Fibroblast of pulmonary artery (primary cell): ENCODE results near the gene CDH23.

ENCODE experiments used
- DNase-seq: peaks from one replicate; pipeline ENCODE4 v3.0.0-alpha.2; 2010; ENCODE audit warnings: low read depth
- H3K4me3 ChIP-seq: replicated peaks from 2 replicates; pipeline ENCODE4 v1.5.1; 2011; ENCODE audit warnings: low read depth, mild to moderate bottlenecking, control low read depth, low read length, moderate library complexity
- CTCF ChIP-seq: IDR thresholded peaks from 2 replicates; pipeline ENCODE4 v1.5.1; 2011; ENCODE audit warnings: mild to moderate bottlenecking, control low read depth, low read length, inconsistent platforms; ENCODE audit errors: missing control alignments

Gene CDH23

GRCh38 chr10:71436268-71437125, 39.8 kb downstream of the CDH23 start:
- H3K4me3 ChIP-seq = no peak overlapping the region
- no peak for TF ChIP-seq CTCF
- DNase-seq = peak; percentile 6

GRCh38 chr10:71437537-71438092, 40.9 kb downstream of the CDH23 start:
- TF ChIP-seq CTCF = no peak
- no peak overlapping the region for H3K4me3 ChIP-seq
- DNase-seq = no peak

GRCh38 chr10:71438761-71439160, 42.0 kb downstream of the CDH23 start:
- no peak for DNase-seq
- no peak for TF ChIP-seq CTCF
- H3K4me3 ChIP-seq = no peak overlapping the region

GRCh38 chr10:71439670-71440425, 43.1 kb downstream of the CDH23 start:
- DNase-seq = no peak
- TF ChIP-seq CTCF = no peak
- H3K4me3 ChIP-seq = no peak overlapping the region

GRCh38 chr10:71440506-71441035, 43.9 kb downstream of the CDH23 start:
- TF ChIP-seq CTCF = no peak
- no peak for DNase-seq
- H3K4me3 ChIP-seq = no peak overlapping the region

- H3K4me3 ChIP-seq = no peak overlapping the region
- TF ChIP-seq CTCF = no peak
- no peak for DNase-seq
Observed at GRCh38 chr10:71442000-71442399, 45.3 kb downstream of the CDH23 start.
